ENCODE data around the gene PCNP. TPM values are rescaled to one million over a fixed set of nuclear protein-coding genes. Genes with fewer than 3 reads are reported as not detected.
"Not testable (repeated sequence)": the region's sequence is repeated elsewhere in the genome, so short reads cannot be mapped to it uniquely, and the experiment has no call there.

PCNP gene
- total RNA-seq, 2 donors from 2014 or later: 117 to 122 TPM

GRCh38 chr3:101531473-101532086 lies 42.4 kb upstream of the PCNP start:
- TF ChIP-seq CTCF (IDR thresholded peaks at IDR 0.05): no peak
- intact Hi-C loops (cut with DNase I): no loop called here
- Histone ChIP-seq H3K27ac (no peak overlapping the region), H3K27me3 (no peaks in the 10 kb centered on the region), H3K9me3 (no peaks in the 10 kb centered on the region), H3K36me3 (no peaks in the 10 kb centered on the region), H3K4me1 (no peaks in the 10 kb centered on the region), H3K9ac (ENCODE audit: low read depth in 2 of 2, low read length in 2 of 2) (no peak overlapping the region), H3K4me3 (no peak overlapping the region)
- no peak for DNase-seq

- intact Hi-C loops (cut with DNase I): no loop called here
- Histone ChIP-seq H3K36me3 (no peaks in the 10 kb centered on the region), H3K4me3 (no peak overlapping the region)
Measured at GRCh38 chr3:101532783-101533602, 41.0 kb upstream of the PCNP start.

GRCh38 chr3:101533603-101533968 lies 40.4 kb upstream of the PCNP start:
- Histone ChIP-seq H3K9me3 (no peaks in the 10 kb centered on the region), H3K9ac (ENCODE audit: low read depth in 2 of 2, low read length in 2 of 2) (no peak overlapping the region), H3K4me3 (no peak overlapping the region), H3K4me1 (no peaks in the 10 kb centered on the region), H3K27me3 (no peaks in the 10 kb centered on the region), H3K27ac (no peak overlapping the region), H3K36me3 (no peaks in the 10 kb centered on the region)
- intact Hi-C loops (cut with DNase I): no loop called here
- DNase-seq: no peak
- no peak for TF ChIP-seq CTCF (IDR thresholded peaks at IDR 0.05)

More at GRCh38 chr3:101532783-101533602, 41.0 kb upstream of the PCNP start:
- no peak overlapping the region for H3K27ac ChIP-seq
- no peak overlapping the region for H3K9ac ChIP-seq (ENCODE audit: low read depth in 2 of 2, low read length in 2 of 2)
- DNase-seq: no peak
- no peak for TF ChIP-seq CTCF (IDR thresholded peaks at IDR 0.05)
- H3K27me3 ChIP-seq: no peaks in the 10 kb centered on the region
- no peaks in the 10 kb centered on the region for H3K9me3 ChIP-seq
- no peaks in the 10 kb centered on the region for H3K4me1 ChIP-seq

- DNase-seq: no peak
- no peak overlapping the region for H3K27ac ChIP-seq
- intact Hi-C loops (cut with DNase I): no loop called here
- H3K4me3 ChIP-seq: no peak overlapping the region
- no peak overlapping the region for H3K9ac ChIP-seq (ENCODE audit: low read depth in 2 of 2, low read length in 2 of 2)
- H3K27me3 ChIP-seq: no peaks in the 10 kb centered on the region
- no peaks in the 10 kb centered on the region for H3K36me3 ChIP-seq
- TF ChIP-seq CTCF (IDR thresholded peaks at IDR 0.05): no peak
- no peaks in the 10 kb centered on the region for H3K9me3 ChIP-seq
- no peaks in the 10 kb centered on the region for H3K4me1 ChIP-seq
Measured at GRCh38 chr3:101535221-101535620, 38.8 kb upstream of the PCNP start.

GRCh38 chr3:101536266-101536665 lies 37.7 kb upstream of the PCNP start:
- no peak overlapping the region for H3K9ac ChIP-seq (ENCODE audit: low read depth in 2 of 2, low read length in 2 of 2)
- H3K4me1 ChIP-seq: no peaks in the 10 kb centered on the region
- no peaks in the 10 kb centered on the region for H3K9me3 ChIP-seq
- DNase-seq: no peak
- H3K27me3 ChIP-seq: no peaks in the 10 kb centered on the region
- no peaks in the 10 kb centered on the region for H3K36me3 ChIP-seq
- no peak for TF ChIP-seq CTCF (IDR thresholded peaks at IDR 0.05)
- no peak overlapping the region for H3K4me3 ChIP-seq
- H3K27ac ChIP-seq: no peak overlapping the region
- intact Hi-C loops (cut with DNase I): no loop called here

GRCh38 chr3:101536955-101537354 lies 37.0 kb upstream of the PCNP start:
- intact Hi-C loops (cut with DNase I); H3K36me3 ChIP-seq; H3K27me3 ChIP-seq: not testable (repeated sequence)

More at GRCh38 chr3:101536955-101537354, 37.0 kb upstream of the PCNP start:
- not testable (repeated sequence) for H3K27ac ChIP-seq; DNase-seq; H3K9me3 ChIP-seq; H3K4me1 ChIP-seq; H3K4me3 ChIP-seq; H3K9ac ChIP-seq (ENCODE audit: low read depth in 2 of 2, low read length in 2 of 2)

All from colonic mucosa (tissue), 4 donors.